ENCODE results near the gene TPRG1. TPM values are rescaled to one million over a fixed set of nuclear protein-coding genes. Genes with fewer than 3 reads are reported as not detected.

TPRG1 gene
- total and polyA plus RNA-seq, 7 donors = 0.23 to 9.1 (median 3.2) TPM

DNA sequence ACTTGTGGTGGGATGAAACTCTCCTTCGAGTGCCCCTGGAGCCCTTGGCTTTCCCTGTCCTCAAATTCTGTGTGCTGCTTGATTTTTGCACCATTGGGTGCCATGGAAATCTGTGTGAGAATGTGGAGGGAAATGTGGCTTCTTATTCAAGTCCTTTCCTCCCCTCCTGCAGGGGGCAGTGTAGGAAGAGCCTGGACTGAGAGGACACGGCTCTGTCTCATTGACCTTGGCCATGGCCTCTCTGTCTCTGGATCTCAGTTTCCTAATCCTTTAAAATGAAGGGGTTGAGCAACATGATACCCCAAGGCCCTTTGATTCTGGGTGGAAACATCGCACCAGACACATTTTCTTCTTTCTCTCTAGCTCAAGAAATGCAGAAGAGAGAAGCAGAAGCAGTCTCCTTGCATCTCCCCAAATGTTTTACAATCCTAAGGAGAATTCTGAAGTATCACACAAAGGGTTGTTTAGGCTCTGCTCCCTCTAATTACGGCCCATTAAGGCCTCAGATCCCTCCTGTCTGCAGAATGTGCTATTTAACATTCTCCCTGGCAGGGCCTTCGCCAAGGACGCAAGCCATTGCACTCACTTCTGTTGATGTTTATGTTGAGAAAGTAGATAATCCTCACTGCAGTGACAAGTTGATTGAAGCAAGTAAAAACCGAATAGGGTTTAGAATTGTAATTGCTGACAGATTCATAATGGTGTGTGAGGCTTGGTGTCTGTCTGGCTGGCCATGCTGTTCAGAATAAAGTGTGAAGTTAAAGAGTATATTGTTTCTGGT is 169.1 kb downstream of the TPRG1 start:
- H3K27me3 ChIP-seq = no peaks in the 10 kb centered on the region
- no peaks in the 10 kb centered on the region for H3K36me3 ChIP-seq
- intact Hi-C loops (cut with DNase I) = no loop called here
- H3K9me3 ChIP-seq = no peaks in the 10 kb centered on the region
- TF ChIP-seq, protein P1, sequence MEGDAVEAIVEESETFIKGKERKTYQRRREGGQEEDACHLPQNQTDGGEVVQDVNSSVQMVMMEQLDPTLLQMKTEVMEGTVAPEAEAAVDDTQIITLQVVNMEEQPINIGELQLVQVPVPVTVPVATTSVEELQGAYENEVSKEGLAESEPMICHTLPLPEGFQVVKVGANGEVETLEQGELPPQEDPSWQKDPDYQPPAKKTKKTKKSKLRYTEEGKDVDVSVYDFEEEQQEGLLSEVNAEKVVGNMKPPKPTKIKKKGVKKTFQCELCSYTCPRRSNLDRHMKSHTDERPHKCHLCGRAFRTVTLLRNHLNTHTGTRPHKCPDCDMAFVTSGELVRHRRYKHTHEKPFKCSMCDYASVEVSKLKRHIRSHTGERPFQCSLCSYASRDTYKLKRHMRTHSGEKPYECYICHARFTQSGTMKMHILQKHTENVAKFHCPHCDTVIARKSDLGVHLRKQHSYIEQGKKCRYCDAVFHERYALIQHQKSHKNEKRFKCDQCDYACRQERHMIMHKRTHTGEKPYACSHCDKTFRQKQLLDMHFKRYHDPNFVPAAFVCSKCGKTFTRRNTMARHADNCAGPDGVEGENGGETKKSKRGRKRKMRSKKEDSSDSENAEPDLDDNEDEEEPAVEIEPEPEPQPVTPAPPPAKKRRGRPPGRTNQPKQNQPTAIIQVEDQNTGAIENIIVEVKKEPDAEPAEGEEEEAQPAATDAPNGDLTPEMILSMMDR (IDR thresholded peaks at IDR 0.05) = no peak
- no peak for TF ChIP-seq EP300 (IDR thresholded peaks at IDR 0.05)
- TF ChIP-seq POLR2AphosphoS5 (IDR thresholded peaks at IDR 0.05) = no peak
- no peak for TF ChIP-seq POLR2A (IDR thresholded peaks at IDR 0.05)
- no peak overlapping the region for H3K4me3 ChIP-seq
- DNase-seq = no peak
- WGBS, 2 donors = 80 to 87% methylated on average over 7 of the region's 7 CpGs
- no peaks in the 10 kb centered on the region for H3K4me1 ChIP-seq
- H3K27ac ChIP-seq = no peak overlapping the region

DNA sequence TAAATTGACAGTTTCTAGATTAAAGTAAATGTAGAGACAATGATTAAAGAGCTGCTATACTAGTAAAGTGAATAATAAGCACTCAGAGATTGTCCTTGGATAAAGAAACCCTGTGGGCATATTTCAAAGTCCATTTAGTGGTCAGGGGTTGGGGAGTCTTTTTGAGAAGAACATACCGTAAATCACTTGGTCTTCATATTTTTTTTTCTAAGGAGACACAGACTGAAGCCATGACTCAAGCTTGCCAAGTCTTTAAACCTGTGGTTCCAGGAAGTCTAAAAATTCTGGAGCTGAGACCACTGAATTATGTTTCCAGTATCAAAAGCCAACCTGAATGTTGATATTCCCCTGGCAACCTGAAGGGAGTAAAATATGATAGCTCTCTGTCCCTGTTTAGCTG is 171.0 kb downstream of the TPRG1 start:
- Histone ChIP-seq H3K4me3 (no peak overlapping the region), H3K4me1 (no peaks in the 10 kb centered on the region), H3K9me3 (no peaks in the 10 kb centered on the region), H3K36me3 (no peaks in the 10 kb centered on the region), H3K27me3 (no peaks in the 10 kb centered on the region), H3K27ac (no peak overlapping the region)
- intact Hi-C loops (cut with DNase I) = no loop called here
- no peak for DNase-seq
- 90 to 94% methylated on average over 1 of the region's 1 CpG for WGBS, 2 donors
- no peak for TF ChIP-seq POLR2AphosphoS5 (IDR thresholded peaks at IDR 0.05)
- TF ChIP-seq POLR2A (IDR thresholded peaks at IDR 0.05) = no peak
- TF ChIP-seq, protein P1 (IDR thresholded peaks at IDR 0.05) = no peak
- TF ChIP-seq EP300 (IDR thresholded peaks at IDR 0.05) = no peak

DNA sequence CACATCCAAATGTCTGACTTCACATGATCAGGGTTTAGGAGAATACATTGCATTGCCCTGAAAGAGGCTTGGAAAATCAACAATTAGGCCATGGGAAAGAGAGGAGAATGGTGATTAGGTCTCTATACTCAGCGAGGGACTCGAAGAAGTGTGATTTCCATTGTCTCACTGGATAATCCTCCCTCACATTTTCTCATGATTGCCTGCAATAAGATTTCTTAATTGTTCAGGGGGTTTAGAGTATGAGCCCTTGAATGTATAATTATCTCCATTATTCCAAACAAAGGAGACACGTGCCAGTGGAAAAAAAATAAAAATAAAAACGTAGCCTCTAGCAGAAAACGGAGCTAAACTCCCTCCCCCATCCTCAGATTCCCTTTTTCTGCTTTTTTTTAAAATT is 173.2 kb downstream of the TPRG1 start:
- Histone ChIP-seq H3K27me3 (no peaks in the 10 kb centered on the region), H3K9me3 (no peaks in the 10 kb centered on the region), H3K4me3 (no peak overlapping the region), H3K36me3 (no peaks in the 10 kb centered on the region), H3K27ac (no peak overlapping the region), H3K4me1 (no peaks in the 10 kb centered on the region)
- intact Hi-C loops (cut with DNase I) = no loop called here
- 76 to 79% methylated on average over 5 of the region's 5 CpGs for WGBS, 2 donors
- no peak for DNase-seq
- TF ChIP-seq POLR2A (IDR thresholded peaks at IDR 0.05) (no peak), EP300 (IDR thresholded peaks at IDR 0.05) (no peak), POLR2AphosphoS5 (IDR thresholded peaks at IDR 0.05) (no peak)
- TF ChIP-seq, protein P1 (IDR thresholded peaks at IDR 0.05) = no peak

DNA sequence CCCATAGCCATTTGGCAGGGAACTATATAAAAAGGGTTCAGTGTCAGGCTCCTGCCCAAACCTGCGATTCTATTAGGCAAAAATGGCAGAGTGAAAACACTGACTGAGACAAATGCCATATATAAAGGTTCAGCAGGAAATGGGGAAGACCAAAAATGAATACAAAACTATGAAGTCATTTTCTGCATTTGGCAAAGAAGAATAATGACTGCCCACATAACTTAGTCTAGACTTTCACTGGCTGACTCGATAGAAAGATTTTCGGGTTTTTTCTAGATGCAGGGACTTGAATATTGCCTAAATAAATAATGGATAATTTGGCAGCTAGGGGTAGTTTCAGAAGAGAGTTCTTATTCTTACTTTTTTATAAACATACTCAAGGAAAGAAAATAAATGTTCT is 178.0 kb downstream of the TPRG1 start:
- Histone ChIP-seq H3K27ac (no peak overlapping the region), H3K9me3 (no peaks in the 10 kb centered on the region), H3K4me1 (peaks cover 0 to 4% (median 0%) of the 10 kb centered on the region in 4 donors), H3K36me3 (no peaks in the 10 kb centered on the region), H3K27me3 (no peaks in the 10 kb centered on the region), H3K4me3 (no peak overlapping the region)
- intact Hi-C loops (cut with DNase I) = no loop called here
- DNase-seq = no peak
- no peak for TF ChIP-seq POLR2A (IDR thresholded peaks at IDR 0.05)
- no peak for TF ChIP-seq POLR2AphosphoS5 (IDR thresholded peaks at IDR 0.05)
- TF ChIP-seq EP300 (IDR thresholded peaks at IDR 0.05) = no peak
- TF ChIP-seq, protein P1 (IDR thresholded peaks at IDR 0.05) = no peak
- 75 to 84% methylated on average over 3 of the region's 3 CpGs for WGBS, 2 donors
